Dermis blood vessel endothelial cell (primary cell): ENCODE results near the gene EPDR1. TPM values are rescaled to one million over a fixed set of nuclear protein-coding genes. Genes with fewer than 3 reads are reported as not detected.

Source experiments
- DNase-seq: peaks from one replicate; pipeline ENCODE4 v3.0.0; 2010
- total RNA-seq: library from RNA; depleted of rRNA; stranded (reverse); fragments of >200 nt; gene quantifications from 2 replicates; pipeline ENCODE4 v1.2.3, GENCODE V29; 2014

EPDR1 gene
- total RNA-seq, 1 donor from 2014 or later: 1.7 TPM

- no peak for DNase-seq
Observed at GRCh38 chr7:37982423-37982822, 62.0 kb downstream of the EPDR1 start.

GRCh38 chr7:37984750-37985390, 64.4 kb downstream of the EPDR1 start:
- DNase-seq: no peak

- DNase-seq: no peak
Observed at GRCh38 chr7:37986908-37987330, 66.5 kb downstream of the EPDR1 start.

- DNase-seq: no peak
Observed at GRCh38 chr7:37987732-37988131, 67.3 kb downstream of the EPDR1 start.

- no peak for DNase-seq
Observed at GRCh38 chr7:37988721-37989650, 68.5 kb downstream of the EPDR1 start.

GRCh38 chr7:37990337-37990736, 69.9 kb downstream of the EPDR1 start:
- no peak for DNase-seq

- DNase-seq: no peak
Observed at GRCh38 chr7:37993060-37993501, 72.6 kb downstream of the EPDR1 start.

- no peak for DNase-seq
Observed at GRCh38 chr7:37999673-38000072, 79.2 kb downstream of the EPDR1 start.

GRCh38 chr7:38000272-38000671, 79.8 kb downstream of the EPDR1 start:
- DNase-seq: no peak

Other genes starting within 250 kb of the EPDR1 start
- not detected in 2 replicates for gene GPR141, start 236.9 kb upstream of the EPDR1 start, total RNA-seq
- not detected in 2 replicates for gene NME8, start 72.0 kb upstream of the EPDR1 start, total RNA-seq
- 0.09 TPM in 1 of 2 replicates, not detected in the other for gene SFRP4, start 3.8 kb upstream of the EPDR1 start, total RNA-seq